GM19324 (cell line): ENCODE measurements around the gene CALCOCO2.
A peak's percentile ranks its signal among the peaks of the same experiment; 100 is the strongest.
"Not testable (repeated sequence)": the region's sequence is repeated elsewhere in the genome, so short reads cannot be mapped to it uniquely, and the experiment has no call there.

Experiments
- ATAC-seq: cut with Tn5 transposase; IDR thresholded peaks from one replicate; pipeline ENCODE4 v1.9.1; 2021; ENCODE audit warnings: mild to moderate bottlenecking, moderate library complexity; ENCODE audit not compliant: unreplicated experiment, low FRiP score

CALCOCO2 gene, protein sequence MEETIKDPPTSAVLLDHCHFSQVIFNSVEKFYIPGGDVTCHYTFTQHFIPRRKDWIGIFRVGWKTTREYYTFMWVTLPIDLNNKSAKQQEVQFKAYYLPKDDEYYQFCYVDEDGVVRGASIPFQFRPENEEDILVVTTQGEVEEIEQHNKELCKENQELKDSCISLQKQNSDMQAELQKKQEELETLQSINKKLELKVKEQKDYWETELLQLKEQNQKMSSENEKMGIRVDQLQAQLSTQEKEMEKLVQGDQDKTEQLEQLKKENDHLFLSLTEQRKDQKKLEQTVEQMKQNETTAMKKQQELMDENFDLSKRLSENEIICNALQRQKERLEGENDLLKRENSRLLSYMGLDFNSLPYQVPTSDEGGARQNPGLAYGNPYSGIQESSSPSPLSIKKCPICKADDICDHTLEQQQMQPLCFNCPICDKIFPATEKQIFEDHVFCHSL

DNA sequence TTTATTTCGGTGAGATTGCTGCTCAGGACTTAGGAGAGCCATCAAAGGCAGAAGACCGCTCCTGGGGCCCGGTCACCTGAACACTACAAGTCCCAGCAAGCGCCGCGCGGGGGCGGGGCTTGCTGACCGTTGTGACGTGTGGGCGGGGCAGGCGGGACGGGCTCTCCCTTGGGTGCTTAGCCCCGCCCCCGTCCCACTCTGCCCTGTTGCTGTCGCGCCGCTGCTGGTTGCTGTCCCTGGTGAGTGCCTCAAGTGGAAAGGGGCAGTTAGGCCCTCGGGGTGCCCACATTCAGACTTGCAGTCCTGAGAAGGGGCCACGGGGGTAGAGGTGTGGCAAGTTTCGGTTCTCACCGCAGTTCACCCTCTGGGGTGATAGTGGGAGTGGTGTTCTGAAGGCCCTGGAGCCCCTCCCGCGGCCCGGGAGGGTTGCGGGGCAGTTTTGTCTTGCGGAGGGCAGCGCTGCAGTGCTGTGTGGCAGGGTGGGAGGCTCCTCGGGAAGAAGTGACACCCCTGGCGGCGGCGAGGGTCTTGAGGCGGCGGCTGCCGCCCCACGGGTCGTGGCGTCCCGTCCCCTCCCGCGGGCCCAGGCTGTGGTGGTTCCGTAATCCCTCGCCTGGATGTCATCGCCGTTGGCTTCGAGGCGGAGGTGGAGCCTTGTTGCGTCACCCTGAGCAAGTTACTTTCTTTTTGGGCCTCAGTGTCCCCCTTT is at the start of gene CALCOCO2:
TSS of gene CALCOCO2 (plus strand) at position 196 of the 709 bp plus-strand sequence. CDS start 10,673 bp downstream, outside the sequence.
- ATAC-seq: peak; percentile 88

- no peak for ATAC-seq
These were observed 43.0 kb upstream of the CALCOCO2 start for GRCh38 chr17:48787828-48788227.

DNA sequence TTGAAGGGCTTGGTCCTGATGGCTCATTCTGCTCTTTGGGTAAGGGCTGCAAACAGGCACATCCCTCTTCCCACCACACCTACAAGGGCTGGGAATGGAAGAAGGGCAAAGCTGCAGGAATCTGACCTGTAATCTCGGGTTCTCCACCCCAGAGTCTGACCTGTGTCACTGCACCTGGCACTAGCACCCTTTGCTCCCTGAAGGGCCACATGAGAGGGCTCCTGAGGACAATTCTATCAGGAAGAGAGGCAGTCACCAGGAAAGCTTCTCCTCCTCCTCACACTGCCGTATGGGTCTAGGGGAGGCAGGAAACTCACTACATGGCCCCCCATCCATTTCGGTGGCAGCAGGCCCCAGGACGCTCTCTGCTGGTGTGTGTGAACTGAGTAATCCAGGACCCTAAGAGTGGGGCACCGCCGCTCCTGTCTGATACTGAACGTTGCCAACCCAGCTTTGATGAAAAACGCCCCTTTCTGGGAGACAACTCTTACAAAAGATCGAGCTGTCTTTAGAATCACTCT is 40.2 kb upstream of the CALCOCO2 start:
- ATAC-seq: no peak

GRCh38 chr17:48791128-48792032 is 39.5 kb upstream of the CALCOCO2 start:
- no peak for ATAC-seq

DNA sequence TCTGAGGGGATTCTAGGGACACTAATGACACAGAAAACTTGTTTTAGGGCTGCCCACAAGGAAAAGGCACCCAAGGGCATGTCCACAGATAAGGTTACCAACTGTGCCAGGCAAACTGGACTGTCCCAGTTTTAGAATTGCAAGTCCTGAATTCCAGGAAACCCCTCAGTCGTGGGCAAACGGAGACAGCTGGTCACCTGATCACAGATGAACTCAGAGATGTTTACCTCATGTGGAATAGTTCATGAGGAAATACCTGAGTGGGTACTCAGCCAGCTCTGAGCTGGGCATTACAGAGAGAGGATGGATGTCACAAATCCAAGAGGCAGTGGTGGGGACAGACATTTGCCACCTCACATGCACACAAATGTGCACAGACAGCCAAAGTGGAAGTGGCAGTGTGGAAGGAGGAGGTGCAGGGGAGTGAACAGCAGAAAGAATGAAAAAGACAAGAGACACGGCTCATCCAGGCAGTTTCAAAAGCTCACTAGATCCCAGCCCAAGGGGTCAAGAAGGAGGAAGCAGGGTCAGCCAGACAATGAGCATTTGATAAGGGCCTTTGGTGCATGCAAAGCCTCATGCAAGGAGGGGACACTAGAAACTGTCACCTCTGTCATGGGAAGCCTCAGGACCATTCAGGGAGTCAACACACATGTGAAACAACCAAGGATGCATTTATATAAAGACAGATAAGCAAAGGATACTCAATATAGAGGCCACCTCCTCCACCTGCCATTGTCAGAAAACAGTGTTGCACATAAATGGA is 38.6 kb upstream of the CALCOCO2 start:
- ATAC-seq: no peak

DNA sequence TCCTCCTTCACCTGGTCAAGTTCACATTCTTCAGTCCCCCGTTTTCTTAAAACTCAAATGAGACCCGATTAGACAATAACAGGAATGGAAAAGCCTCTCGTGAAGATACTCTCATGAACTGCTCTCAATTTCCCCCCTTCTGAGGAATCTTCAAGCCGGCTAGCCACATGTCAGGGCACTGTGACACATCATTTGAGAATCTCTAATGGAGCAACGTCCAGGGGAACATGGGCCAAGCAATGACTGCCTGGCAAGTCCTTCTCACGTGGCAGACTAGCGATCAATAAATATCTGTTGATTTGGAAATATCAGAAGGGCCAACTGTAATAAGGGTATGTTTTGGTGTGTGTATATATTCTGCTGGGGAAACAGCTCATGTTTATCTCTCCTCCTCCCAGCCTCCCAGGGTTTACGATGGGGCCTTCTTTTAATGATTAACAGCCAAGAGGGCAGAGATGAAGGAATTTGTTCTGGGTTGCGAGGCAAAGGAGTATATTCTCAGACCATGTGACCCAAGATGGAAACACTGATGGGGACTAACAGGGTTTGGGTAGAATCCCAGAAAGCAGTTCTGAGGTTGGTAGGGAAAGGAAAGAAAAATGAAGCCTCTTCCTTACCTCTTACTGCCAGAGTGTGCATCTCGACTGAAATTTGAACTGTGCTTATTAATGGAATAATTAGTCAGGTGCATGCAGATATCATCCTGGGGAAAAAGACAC is 35.2 kb upstream of the CALCOCO2 start:
- ATAC-seq: no peak

DNA sequence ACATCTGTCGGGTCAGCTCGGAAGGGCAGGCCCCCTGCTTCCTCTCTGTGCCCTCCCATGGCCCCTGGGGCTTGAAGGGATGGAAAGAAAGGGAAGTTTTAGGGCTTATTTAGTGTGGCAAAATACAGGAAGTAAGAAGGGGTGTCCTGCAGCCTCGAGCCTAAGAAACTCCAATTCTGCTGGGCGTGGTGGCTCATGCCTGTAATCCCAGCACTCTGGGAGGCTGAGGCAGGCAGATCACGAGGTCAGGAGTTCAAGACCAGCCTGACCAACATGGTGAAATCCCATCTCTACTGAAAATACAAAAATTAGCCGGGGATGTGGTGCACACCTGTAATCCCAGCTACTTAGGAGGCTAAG is 34.7 kb upstream of the CALCOCO2 start:
- not testable (repeated sequence) for ATAC-seq

DNA sequence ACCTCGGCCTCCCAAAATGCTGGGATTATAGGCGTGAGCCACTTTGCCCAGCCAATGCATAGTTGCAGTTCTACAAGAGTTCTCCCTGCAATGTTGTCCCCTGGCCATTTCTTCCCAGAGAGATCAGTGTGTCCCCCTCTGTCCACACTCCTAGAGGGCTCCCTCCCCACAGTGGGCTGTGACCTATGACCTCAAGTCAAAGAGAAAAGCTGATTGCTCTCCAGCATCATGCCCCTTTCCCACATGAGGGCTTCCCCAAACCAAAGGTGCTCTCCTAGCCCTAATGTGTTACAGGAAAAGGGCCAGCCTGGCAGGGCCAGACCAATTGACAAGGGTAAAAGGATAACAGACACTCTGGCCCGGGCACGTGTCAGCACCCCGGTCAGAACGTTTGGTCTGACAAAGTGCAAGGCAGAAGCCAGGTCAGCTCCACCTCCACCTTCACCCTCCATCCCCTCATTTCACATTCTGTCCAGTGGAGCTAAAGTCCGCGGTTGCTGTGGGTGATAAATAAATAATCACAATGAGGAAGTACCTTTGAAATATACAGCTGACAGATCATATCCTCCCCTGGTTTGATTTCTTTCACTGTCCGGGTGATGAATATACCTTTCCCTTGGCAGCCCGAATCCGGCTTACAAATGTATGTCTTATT is 31.6 kb upstream of the CALCOCO2 start:
- no peak for ATAC-seq

DNA sequence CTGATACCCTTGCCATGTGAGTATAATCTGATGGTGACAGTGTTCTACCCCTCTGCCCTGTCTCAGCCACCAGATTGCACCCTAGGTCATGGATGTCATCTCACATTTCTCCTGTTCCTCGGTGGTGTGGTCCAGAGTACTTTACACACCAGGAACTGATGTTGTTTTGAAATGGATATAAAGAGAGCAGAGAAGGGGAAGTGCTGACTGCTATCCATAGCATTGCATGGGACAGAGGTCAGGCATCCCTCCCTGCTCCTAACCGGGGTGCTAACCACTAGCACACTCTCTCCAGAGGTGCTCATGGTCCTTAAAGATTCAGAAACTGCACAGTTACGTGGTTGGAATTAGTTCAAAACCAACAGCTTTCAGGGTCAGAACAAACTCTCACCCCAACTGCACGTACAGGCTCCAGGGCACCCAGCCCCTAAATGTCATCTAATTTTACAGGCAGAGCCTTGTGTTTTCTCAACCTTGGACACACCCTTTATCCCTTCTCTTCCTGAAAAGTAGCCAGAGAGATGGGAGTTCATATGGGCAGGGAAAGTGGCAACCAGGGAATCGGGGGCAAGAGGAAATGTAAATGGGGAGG is 30.1 kb upstream of the CALCOCO2 start:
- no peak for ATAC-seq

DNA sequence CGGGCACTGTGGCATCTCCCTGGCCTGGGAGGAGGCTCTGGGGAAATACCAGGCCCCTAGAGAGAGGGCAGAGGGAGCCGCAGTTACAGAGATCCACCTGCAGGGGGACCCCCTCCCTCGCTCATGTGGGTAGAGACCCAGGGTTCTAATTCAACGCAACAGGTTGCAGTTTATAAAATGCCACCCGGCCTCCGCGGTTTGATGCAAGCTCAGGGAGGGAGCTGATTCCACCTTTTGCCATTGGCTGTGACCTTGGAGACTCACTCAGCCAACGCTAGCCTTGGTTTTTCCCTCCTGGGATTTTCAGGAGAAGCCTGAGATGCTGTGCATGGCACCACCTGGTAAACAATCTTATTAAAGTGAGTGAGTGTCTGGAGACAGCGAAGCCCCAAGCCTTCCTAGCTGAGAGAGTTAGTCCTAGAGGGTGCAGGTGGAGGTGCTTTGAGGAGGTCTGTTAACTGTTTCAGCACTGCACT is 25.9 kb upstream of the CALCOCO2 start:
- no peak for ATAC-seq

GRCh38 chr17:48809182-48809581 is 21.7 kb upstream of the CALCOCO2 start:
- ATAC-seq: no peak

- ATAC-seq: no peak
These were observed 18.8 kb upstream of the CALCOCO2 start for GRCh38 chr17:48812001-48812400.

GRCh38 chr17:48814504-48814903 is 16.3 kb upstream of the CALCOCO2 start:
- ATAC-seq: no peak

DNA sequence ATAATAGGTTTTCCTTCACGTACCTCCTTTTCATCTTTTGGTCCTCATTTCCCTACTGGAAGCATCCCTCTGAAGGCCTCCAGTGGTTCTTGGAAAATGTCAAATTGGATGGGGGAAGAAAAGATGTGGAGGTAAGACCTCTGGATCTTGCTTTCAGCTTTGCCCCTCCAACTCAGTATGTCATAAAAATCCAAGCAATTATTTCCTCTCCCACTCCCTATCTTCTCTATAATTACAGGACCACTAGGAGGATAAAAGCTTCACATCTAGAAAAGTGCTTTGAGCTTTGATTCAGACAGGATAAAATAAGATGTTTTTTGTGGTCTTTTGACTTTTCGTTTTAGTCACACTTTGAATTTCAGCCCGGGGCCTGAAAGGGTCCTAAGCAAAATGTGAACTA is 15.5 kb upstream of the CALCOCO2 start:
- ATAC-seq: no peak

GRCh38 chr17:48816438-48816773 is 14.4 kb upstream of the CALCOCO2 start:
- ATAC-seq: no peak

DNA sequence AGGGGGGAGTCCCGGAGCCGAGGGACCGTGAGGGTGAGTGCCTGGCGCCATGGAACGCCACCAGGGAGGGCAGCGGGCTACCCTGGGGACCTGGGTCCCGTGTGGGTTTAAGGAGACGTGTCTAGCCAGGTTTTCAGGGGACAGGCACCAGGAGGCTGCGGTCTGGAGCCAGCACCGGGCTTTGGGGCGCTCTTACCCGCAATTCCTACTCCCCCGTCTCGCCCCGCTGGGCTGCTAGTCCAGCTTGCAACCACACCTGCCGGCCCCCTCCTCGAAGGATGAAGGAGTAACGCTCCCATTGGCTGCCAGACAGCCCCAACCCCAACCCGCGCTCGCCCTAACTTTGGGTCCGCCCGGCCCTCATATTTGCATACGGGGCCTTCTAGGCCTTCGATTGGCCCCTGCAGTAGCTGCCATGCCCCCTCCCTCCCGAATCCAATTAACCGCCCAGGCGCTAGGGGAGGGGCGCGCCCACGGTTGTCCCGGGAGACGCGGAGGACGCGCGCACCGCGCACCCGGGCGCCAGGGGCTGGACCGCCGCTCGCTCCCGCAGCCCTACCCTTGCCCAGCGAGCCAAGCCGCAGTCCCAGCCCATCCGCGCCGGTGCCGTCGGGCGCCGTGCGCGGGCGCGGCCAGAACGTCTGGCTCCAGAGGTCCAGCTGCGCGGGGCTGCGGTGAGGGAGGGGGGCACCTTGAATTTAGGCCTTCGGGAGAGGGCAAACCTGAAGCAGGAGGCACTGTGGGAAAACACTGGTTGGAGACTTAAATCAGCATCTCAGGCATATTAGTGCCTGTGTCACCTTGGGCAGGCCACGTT is 13.9 kb upstream of the CALCOCO2 start, which contains the start of gene TTLL6:
TSS of gene TTLL6 (minus strand) at position 456 of the 817 bp plus-strand sequence. CDS start at position 299, 157 bp downstream.
- peak; percentile 74 for ATAC-seq

DNA sequence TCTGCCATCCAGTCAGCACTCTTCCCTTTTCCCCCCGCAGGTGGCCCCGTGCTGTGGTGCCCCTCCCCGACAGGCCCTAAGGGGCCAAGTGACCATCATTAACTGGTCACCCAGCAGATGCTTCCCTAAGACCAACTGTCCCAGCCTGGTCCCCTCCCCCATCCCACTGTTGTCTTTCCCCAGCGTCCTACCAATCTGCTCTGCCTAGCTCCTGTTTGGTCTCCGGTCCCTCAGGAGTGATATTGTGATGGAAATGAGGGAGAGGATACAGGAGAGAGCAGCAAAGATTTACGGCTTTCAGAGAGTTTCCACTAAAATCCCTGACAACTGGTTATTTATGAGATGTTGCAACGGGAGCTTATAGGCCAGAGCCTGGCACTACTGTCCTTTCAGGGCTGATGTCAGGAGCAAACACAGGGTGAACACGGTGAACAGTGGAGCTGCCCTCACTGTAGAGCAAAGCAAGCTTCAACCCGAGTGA is 12.4 kb upstream of the CALCOCO2 start:
- no peak for ATAC-seq
